Measurements from ENCODE around the gene DOCK8.

GRCh38 chr9:296411-296810 lies 81.7 kb downstream of the DOCK8 start:
- TF ChIP-seq CTCF (IDR thresholded peaks at IDR 0.05): no peak
- TF ChIP-seq POLR2A (IDR thresholded peaks at IDR 0.05): no peak
